SU-DHL-6 (cell line): ENCODE measurements around the gene SCIN.

ENCODE experiments used
- EZH2phosphoT487 ChIP-seq: fragments of 200-600 bp; sonication (generic), shearing (Covaris generic); conservative IDR thresholded peaks from 2 replicates; pipeline ENCODE4 v1.6.1; 2018; ENCODE audit warnings: mild to moderate bottlenecking, antibody characterized with exemption, low read length, moderate library complexity, mixed read lengths
- TF ChIP-seq, protein P1 (sequence below): fragments of 200-600 bp; sonication (generic); IDR thresholded peaks from one replicate; pipeline ENCODE4 v1.5.1; 2017; ENCODE audit warnings: antibody characterized with exemption, mild to moderate bottlenecking, low read length, moderate library complexity; ENCODE audit not compliant: insufficient read depth, poor library complexity, severe bottlenecking

- TF ChIP-seq EZH2phosphoT487: no peak
- TF ChIP-seq, protein P1, sequence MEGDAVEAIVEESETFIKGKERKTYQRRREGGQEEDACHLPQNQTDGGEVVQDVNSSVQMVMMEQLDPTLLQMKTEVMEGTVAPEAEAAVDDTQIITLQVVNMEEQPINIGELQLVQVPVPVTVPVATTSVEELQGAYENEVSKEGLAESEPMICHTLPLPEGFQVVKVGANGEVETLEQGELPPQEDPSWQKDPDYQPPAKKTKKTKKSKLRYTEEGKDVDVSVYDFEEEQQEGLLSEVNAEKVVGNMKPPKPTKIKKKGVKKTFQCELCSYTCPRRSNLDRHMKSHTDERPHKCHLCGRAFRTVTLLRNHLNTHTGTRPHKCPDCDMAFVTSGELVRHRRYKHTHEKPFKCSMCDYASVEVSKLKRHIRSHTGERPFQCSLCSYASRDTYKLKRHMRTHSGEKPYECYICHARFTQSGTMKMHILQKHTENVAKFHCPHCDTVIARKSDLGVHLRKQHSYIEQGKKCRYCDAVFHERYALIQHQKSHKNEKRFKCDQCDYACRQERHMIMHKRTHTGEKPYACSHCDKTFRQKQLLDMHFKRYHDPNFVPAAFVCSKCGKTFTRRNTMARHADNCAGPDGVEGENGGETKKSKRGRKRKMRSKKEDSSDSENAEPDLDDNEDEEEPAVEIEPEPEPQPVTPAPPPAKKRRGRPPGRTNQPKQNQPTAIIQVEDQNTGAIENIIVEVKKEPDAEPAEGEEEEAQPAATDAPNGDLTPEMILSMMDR: no peak
Observed at GRCh38 chr7:12540850-12541249, 29.7 kb upstream of the SCIN start.
